OCI-LY1 (cell line): ENCODE measurements around the gene GDPD3.

Experiments
- EZH2 ChIP-seq: fragments of 200-600 bp; sonication (generic), shearing (Covaris generic); IDR thresholded peaks from 2 replicates; pipeline ENCODE4 v1.8.0; 2017; ENCODE audit warnings: borderline replicate concordance, mixed run types, mild to moderate bottlenecking, antibody characterized with exemption, low read length, moderate library complexity, mixed read lengths
- TF ChIP-seq, protein P1 (sequence below): fragments of 200-600 bp; sonication (generic), shearing (Covaris generic); IDR thresholded peaks from 2 replicates; pipeline ENCODE4 v1.5.1; 2017; ENCODE audit warnings: mild to moderate bottlenecking, antibody characterized with exemption, low read length, moderate library complexity, mixed read lengths

DNA sequence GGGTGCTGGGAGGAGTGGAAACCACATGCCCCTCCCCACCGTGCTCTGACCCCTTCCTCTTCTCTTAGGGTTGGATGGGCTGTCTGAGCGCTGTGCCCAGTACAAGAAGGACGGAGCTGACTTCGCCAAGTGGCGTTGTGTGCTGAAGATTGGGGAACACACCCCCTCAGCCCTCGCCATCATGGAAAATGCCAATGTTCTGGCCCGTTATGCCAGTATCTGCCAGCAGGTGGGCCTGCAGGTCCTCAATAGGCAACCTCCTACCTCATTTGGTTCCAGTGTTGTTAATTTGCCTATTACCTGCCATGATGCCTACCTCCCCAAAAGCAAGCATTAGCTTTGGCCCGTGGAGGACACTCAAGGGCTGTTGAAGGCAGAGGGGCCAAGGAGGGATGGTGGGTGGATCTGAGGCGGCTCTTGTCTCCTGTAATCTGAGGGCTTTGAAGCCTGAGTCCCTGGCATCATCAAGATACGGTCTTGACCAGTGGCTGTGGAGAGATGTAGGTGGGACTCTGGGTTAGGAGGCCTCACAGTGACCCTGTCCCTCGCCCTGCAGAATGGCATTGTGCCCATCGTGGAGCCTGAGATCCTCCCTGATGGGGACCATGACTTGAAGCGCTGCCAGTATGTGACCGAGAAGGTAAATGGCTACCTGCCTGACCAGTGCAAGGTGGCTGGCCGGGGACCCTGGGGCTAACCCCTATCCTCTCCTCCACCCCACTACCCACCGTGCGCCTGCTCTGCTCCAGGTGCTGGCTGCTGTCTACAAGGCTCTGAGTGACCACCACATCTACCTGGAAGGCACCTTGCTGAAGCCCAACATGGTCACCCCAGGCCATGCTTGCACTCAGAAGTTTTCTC lies 44.4 kb downstream of the GDPD3 start:
- TF ChIP-seq, protein P1, sequence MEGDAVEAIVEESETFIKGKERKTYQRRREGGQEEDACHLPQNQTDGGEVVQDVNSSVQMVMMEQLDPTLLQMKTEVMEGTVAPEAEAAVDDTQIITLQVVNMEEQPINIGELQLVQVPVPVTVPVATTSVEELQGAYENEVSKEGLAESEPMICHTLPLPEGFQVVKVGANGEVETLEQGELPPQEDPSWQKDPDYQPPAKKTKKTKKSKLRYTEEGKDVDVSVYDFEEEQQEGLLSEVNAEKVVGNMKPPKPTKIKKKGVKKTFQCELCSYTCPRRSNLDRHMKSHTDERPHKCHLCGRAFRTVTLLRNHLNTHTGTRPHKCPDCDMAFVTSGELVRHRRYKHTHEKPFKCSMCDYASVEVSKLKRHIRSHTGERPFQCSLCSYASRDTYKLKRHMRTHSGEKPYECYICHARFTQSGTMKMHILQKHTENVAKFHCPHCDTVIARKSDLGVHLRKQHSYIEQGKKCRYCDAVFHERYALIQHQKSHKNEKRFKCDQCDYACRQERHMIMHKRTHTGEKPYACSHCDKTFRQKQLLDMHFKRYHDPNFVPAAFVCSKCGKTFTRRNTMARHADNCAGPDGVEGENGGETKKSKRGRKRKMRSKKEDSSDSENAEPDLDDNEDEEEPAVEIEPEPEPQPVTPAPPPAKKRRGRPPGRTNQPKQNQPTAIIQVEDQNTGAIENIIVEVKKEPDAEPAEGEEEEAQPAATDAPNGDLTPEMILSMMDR: peak; percentile 65
- no peak for TF ChIP-seq EZH2
